H1 (cell line): Measurements from ENCODE around the gene MLN. TPM values are rescaled to one million over a fixed set of nuclear protein-coding genes. Genes with fewer than 3 reads are reported as not detected.
A peak's percentile ranks its signal among the peaks of the same experiment; 100 is the strongest.

Experiments
- CTCF ChIA-PET: fragments of 300-600 bp; sonication (Branson Sonifier 250); formaldehyde crosslinking; loops from one replicate; lab custom pipeline; 2021; ENCODE audit not compliant: partially characterized antibody; lab: Charles Lee
- POLR2A ChIA-PET: fragments of 300-600 bp; sonication (Branson Sonifier 250); formaldehyde crosslinking; loops from one replicate; lab custom pipeline; 2021; ENCODE audit warnings: inconsistent platforms; ENCODE audit not compliant: partially characterized antibody; lab: Charles Lee
- DNase-seq, 2 experiments: peaks; one replicate each; pipeline versions ENCODE4 v3.0.0 to v3.0.0-alpha.2; 2010 to 2022; ENCODE audit warnings: low spot score in 2 of 2, low read depth in 1 of 2, mixed read lengths in 1 of 2
- FAIRE-seq: peaks from 2 replicates; lab custom pipeline; 2011; peaks lifted over from hg19 to GRCh38; lab: Jason Lieb, UNC
- H2AFZ ChIP-seq: 2 replicates; pipeline ENCODE4 v1.8.1; 2012; ENCODE audit warnings: low read length, inconsistent platforms
- H2AK5ac ChIP-seq: 2 replicates; pipeline ENCODE4 v1.6.1; 2013; ENCODE audit warnings: low read depth, low read length
- H2BK120ac ChIP-seq: replicated peaks from 2 replicates; pipeline ENCODE3; 2013; ENCODE audit warnings: low read depth, low read length, inconsistent platforms
- H2BK12ac ChIP-seq: 2 replicates; pipeline ENCODE4 v1.6.1; 2013; ENCODE audit warnings: low read depth, low read length
- H2BK15ac ChIP-seq: 2 replicates; pipeline ENCODE4 v1.6.1; 2013; ENCODE audit warnings: low read length
- H2BK20ac ChIP-seq: 2 replicates; pipeline ENCODE4 v1.6.1; 2013; ENCODE audit warnings: low read length
- H2BK5ac ChIP-seq: 2 replicates; pipeline ENCODE4 v1.6.1; 2013; ENCODE audit warnings: low read depth, low read length
- H3K14ac ChIP-seq: 2 replicates; pipeline ENCODE4 v1.6.1; 2013; ENCODE audit warnings: inconsistent platforms; ENCODE audit not compliant: insufficient read length
- H3K18ac ChIP-seq: 2 replicates; pipeline ENCODE4 v1.6.1; 2013; ENCODE audit warnings: low read length; ENCODE audit errors: extremely low read depth
- H3K23ac ChIP-seq: 2 replicates; pipeline ENCODE4 v1.6.1; 2013; ENCODE audit warnings: inconsistent platforms; ENCODE audit not compliant: insufficient read length
- H3K23me2 ChIP-seq: 2 replicates; pipeline ENCODE4 v1.6.1; 2013; ENCODE audit warnings: low read depth, low read length
- H3K27ac ChIP-seq: 2 replicates; pipeline ENCODE4 v1.6.1; 2011; ENCODE audit warnings: low read depth, low read length, inconsistent platforms
- H3K27me3 ChIP-seq, 4 experiments: replicated peaks in 1 of 4; 1 replicate in 1 of 4; 2 replicates in 3 of 4; pipeline versions ENCODE4 v1.6.1 to v1.8.1; 2011 to 2013; ENCODE audit warnings: low read length in 3 of 4, mild to moderate bottlenecking in 3 of 4, inconsistent platforms in 2 of 4, mixed read lengths in 2 of 4, moderate library complexity in 1 of 4; ENCODE audit not compliant: control insufficient read depth in 3 of 4, insufficient read depth in 3 of 4; ENCODE audit errors: extremely low read depth in 1 of 4
- H3K36me3 ChIP-seq, 4 experiments: 2 replicates each; pipeline versions ENCODE4 v1.6.1 to v1.8.1; 2011 to 2013; ENCODE audit warnings: mild to moderate bottlenecking in 4 of 4, low read length in 3 of 4, moderate library complexity in 2 of 4, control low read depth in 1 of 4, inconsistent platforms in 1 of 4; ENCODE audit not compliant: insufficient read depth in 4 of 4, control insufficient read depth in 2 of 4
- H3K4ac ChIP-seq: replicated peaks from 2 replicates; pipeline ENCODE3; 2013; ENCODE audit warnings: low read length, low read depth, mixed read lengths, inconsistent platforms; ENCODE audit not compliant: insufficient read length
- H3K4me1 ChIP-seq, 4 experiments: replicated peaks in 1 of 4; 1 replicate in 1 of 4; 2 replicates in 3 of 4; pipeline versions ENCODE4 v1.6.1 to v1.8.1; 2011 to 2013; ENCODE audit warnings: low read length in 3 of 4, inconsistent platforms in 2 of 4, mixed read lengths in 1 of 4; ENCODE audit not compliant: insufficient read depth in 4 of 4, control insufficient read depth in 3 of 4
- H3K4me2 ChIP-seq, 2 experiments: 2 replicates each; pipeline versions ENCODE4 v1.6.1 to v1.8.1; 2011 to 2013; ENCODE audit warnings: low read depth in 2 of 2, low read length in 2 of 2, control low read depth in 1 of 2, inconsistent platforms in 1 of 2, mild to moderate bottlenecking in 1 of 2; ENCODE audit not compliant: insufficient read depth in 1 of 2
- H3K4me3 ChIP-seq, 4 experiments: fragments of 200-600, 300-600 bp in 1 of 4; sonication (generic), shearing (Covaris generic), sonication (Bioruptor Twin) in 1 of 4; 2 replicates each; pipeline versions ENCODE4 v1.5.1 to v1.8.1; 2011 to 2016; ENCODE audit warnings: low read length in 4 of 4, low read depth in 3 of 4, control low read depth in 2 of 4, inconsistent platforms in 2 of 4, mild to moderate bottlenecking in 2 of 4, mixed read lengths in 1 of 4, moderate library complexity in 1 of 4; ENCODE audit not compliant: insufficient read depth in 2 of 4; ENCODE audit errors: extremely low read depth in 1 of 4
- H3K56ac ChIP-seq: replicated peaks from 2 replicates; pipeline ENCODE3; 2013; ENCODE audit warnings: low read depth, mild to moderate bottlenecking, mixed read lengths, low read length, inconsistent platforms; ENCODE audit not compliant: insufficient read length
- H3K79me1 ChIP-seq: 2 replicates; pipeline ENCODE4 v1.6.1; 2013; ENCODE audit warnings: low read depth, low read length, control low read depth
- H3K79me2 ChIP-seq, 2 experiments: 2 replicates each; pipeline versions ENCODE4 v1.6.1 to v1.8.1; 2012 to 2013; ENCODE audit warnings: low read length in 2 of 2, mild to moderate bottlenecking in 2 of 2, inconsistent platforms in 1 of 2; ENCODE audit not compliant: insufficient read depth in 2 of 2, control insufficient read depth in 1 of 2
- H3K9ac ChIP-seq, 4 experiments: replicated peaks in 1 of 4; 1 replicate in 1 of 4; 2 replicates in 3 of 4; pipeline versions ENCODE4 v1.6.1 to v1.8.1; 2011 to 2013; ENCODE audit warnings: low read depth in 3 of 4, low read length in 3 of 4, control low read depth in 2 of 4, mild to moderate bottlenecking in 2 of 4, moderate library complexity in 2 of 4, inconsistent platforms in 1 of 4; ENCODE audit errors: extremely low read depth in 1 of 4
- H3K9me3 ChIP-seq, 2 experiments: 2 replicates each; pipeline versions ENCODE4 v1.6.1 to v1.8.1; 2012 to 2013; ENCODE audit warnings: mild to moderate bottlenecking in 2 of 2, moderate library complexity in 2 of 2, control low read depth in 1 of 2, inconsistent platforms in 1 of 2, low read depth in 1 of 2, low read length in 1 of 2, mixed read lengths in 1 of 2; ENCODE audit not compliant: insufficient read depth in 2 of 2
- H4K20me1 ChIP-seq, 2 experiments: replicated peaks in 1 of 2; 2 replicates each; pipeline versions ENCODE3 to v1.8.1; 2011 to 2013; ENCODE audit warnings: inconsistent platforms in 2 of 2, low read length in 2 of 2, mild to moderate bottlenecking in 1 of 2; ENCODE audit not compliant: insufficient read depth in 2 of 2, control insufficient read depth in 1 of 2
- H4K5ac ChIP-seq: 2 replicates; pipeline ENCODE4 v1.6.1; 2013; ENCODE audit warnings: low read length, low read depth, mixed read lengths, inconsistent platforms; ENCODE audit not compliant: insufficient read length
- H4K8ac ChIP-seq: 2 replicates; pipeline ENCODE4 v1.8.0; 2013; ENCODE audit warnings: mild to moderate bottlenecking, moderate library complexity, low read length, inconsistent platforms; ENCODE audit not compliant: insufficient read depth; ENCODE audit errors: extremely low read depth
- H4K91ac ChIP-seq: replicated peaks from 2 replicates; pipeline ENCODE3; 2013; ENCODE audit warnings: low read length, mixed read lengths, inconsistent platforms; ENCODE audit not compliant: insufficient read length
- BACH1 ChIP-seq: IDR thresholded peaks from 2 replicates; pipeline ENCODE4 v1.6.1; 2012; ENCODE audit warnings: low read length, improper control_type of control experiment
- BRCA1 ChIP-seq: IDR thresholded peaks from 2 replicates; pipeline ENCODE4 v1.6.1; 2012; ENCODE audit warnings: low read depth, low read length, improper control_type of control experiment
- JUND ChIP-seq: IDR thresholded peaks from 2 replicates; pipeline ENCODE4 v1.6.1; 2011; ENCODE audit warnings: mild to moderate bottlenecking, improper control_type of control experiment, low read length
- KDM5A ChIP-seq: fragments of 200-600 bp; IDR thresholded peaks from 2 replicates; pipeline ENCODE4 v1.7.1; 2012; ENCODE audit warnings: mild to moderate bottlenecking, low read length, inconsistent platforms, mixed read lengths
- NRF1 ChIP-seq: IDR thresholded peaks from 2 replicates; pipeline ENCODE4 v1.6.1; 2011; ENCODE audit warnings: mild to moderate bottlenecking, low read depth, low read length, improper control_type of control experiment
- RAD21 ChIP-seq, 2 experiments: IDR thresholded peaks in 1 of 2; conservative IDR thresholded peaks in 1 of 2; 2 replicates each; pipeline ENCODE4 v1.6.1; 2011; ENCODE audit warnings: low read depth in 2 of 2, low read length in 2 of 2, improper control_type of control experiment in 1 of 2, inconsistent platforms in 1 of 2, mild to moderate bottlenecking in 1 of 2, moderate library complexity in 1 of 2
- SUZ12 ChIP-seq: fragments of 200-600 bp; sonication (generic); IDR thresholded peaks from 2 replicates; pipeline ENCODE4 v1.6.1; 2012; ENCODE audit warnings: mild to moderate bottlenecking, inconsistent platforms, low read length, moderate library complexity, mixed read lengths
- WGBS, 2 experiments: shearing (Covaris generic) in 1 of 2; methylation state at CpG; one replicate each; pipeline versions ENCODE4 v1.1.6 to v1.1.7; 2013 to 2015; ENCODE audit warnings: low lambda C conversion rate in 2 of 2, mixed read lengths in 2 of 2, inconsistent platforms in 1 of 2, low coverage in 1 of 2, missing lambda C conversion rate in 1 of 2; ENCODE audit not compliant: insufficient replicate concordance in 2 of 2, insufficient coverage in 1 of 2, insufficient read length in 1 of 2; ENCODE audit errors: extremely low coverage in 1 of 2, missing lambda C conversion rate in 1 of 2; 5-methylcytosine and 5-hydroxymethylcytosine counted together
- polyA plus RNA-seq, 7 experiments: library from polyadenylated mRNA; depleted of rRNA in 3 of 7; stranded (reverse) in 5 of 7; unstranded in 2 of 7; fragments of >200 nt in 5 of 7; fragments of 200-250 nt in 2 of 7; gene quantifications; 1 replicate in 5 of 7; 2 replicates in 1 of 7; 4 replicates in 1 of 7; pipeline versions ENCODE4 v1.2.1 to v1.2.3, GENCODE V29; 2011 to 2013; ENCODE audit warnings: missing spikeins in 2 of 7, mixed read lengths in 2 of 7
- total RNA-seq: library from RNA; stranded (reverse); fragmentation: NEBNext Ultra II Directional; extraction: Animal tissue kit (Norgen Biotek cat#: 25700); gene quantifications from 2 replicates; pipeline ENCODE4 v1.2.1, GENCODE V29; 2021
- TF ChIP-seq, protein P1 (sequence below), 3 experiments: IDR thresholded peaks; 1 replicate in 2 of 3; 2 replicates in 1 of 3; pipeline versions ENCODE4 v1.5.1 to v1.6.1; 2011; ENCODE audit warnings: low read length in 3 of 3, mild to moderate bottlenecking in 3 of 3, inconsistent platforms in 2 of 3, low read depth in 1 of 3, moderate library complexity in 1 of 3; ENCODE audit not compliant: insufficient read depth in 1 of 3; ENCODE audit errors: control extremely low read depth in 1 of 3

Gene MLN
- total and polyA plus RNA-seq, 2 of the 8 experiments (the other 6 are each of a cell fraction or from before 2014, with no cell fraction given) = not detected

DNA sequence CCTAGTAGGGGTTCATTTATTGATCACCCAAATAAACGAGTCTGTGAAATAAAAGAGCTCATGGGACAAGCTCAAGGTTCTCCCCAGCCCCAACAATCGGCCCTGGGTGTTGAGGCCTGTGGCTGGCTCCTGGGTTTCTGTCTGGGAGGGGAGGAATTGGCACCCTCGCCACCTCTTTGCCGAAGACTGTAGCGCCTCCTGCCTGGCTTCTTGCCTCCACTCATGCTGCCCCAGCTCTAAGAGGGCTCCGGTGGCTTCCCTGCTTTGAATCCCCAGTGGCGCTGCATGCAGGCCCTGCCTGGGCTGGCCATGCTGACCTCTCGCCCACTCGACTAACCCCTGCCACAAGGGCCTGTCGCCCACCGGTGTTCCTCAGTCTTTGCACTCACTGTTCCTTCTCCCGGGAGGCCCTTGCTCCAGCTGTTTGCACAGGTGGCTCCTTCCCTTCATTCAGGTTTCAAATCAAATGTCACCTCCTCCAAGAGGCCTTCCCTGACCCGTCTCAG lies 5.4 kb downstream of the MLN start:
- Histone ChIP-seq H4K5ac (no peak overlapping the region), H4K91ac (peak overlapping the region; percentile 13), H3K27ac (no peak overlapping the region), H2BK5ac (peak overlapping the region; percentile 10; the same call in 1 of the 2 replicates), H3K9ac (no peak overlapping the region), H2BK12ac (peak overlapping the region; percentile 71), H3K23me2 (no peaks in the 10 kb centered on the region), H3K79me1 (no peaks in the 10 kb centered on the region), H2AFZ (no peak overlapping the region), H4K8ac (no peak overlapping the region), H3K14ac (no peak overlapping the region), H3K4ac (no peak overlapping the region), H3K9me3 (no peaks in the 10 kb centered on the region), H2BK120ac (no peak overlapping the region), H4K20me1 (no peaks in the 10 kb centered on the region), H3K36me3 (no peaks in the 10 kb centered on the region), H3K4me3 (no peak overlapping the region), H2BK15ac (peak overlapping the region; percentile 36), H3K56ac (no peak overlapping the region), H3K4me1 (peaks cover 2 to 23% (median 12%) of the 10 kb centered on the region in 4 experiments), H3K23ac (no peak overlapping the region), H3K4me2 (no peak overlapping the region), H3K27me3 (peaks cover 0 to 3% (median 1%) of the 10 kb centered on the region in 4 experiments; a peak in 2 of 7 replicates), H3K18ac (peak overlapping the region; percentile 44; the same call in 1 of the 2 replicates), H3K79me2 (no peaks in the 10 kb centered on the region), H2BK20ac (peak overlapping the region; percentile 95), H2AK5ac (peak overlapping the region; percentile 98)
- POLR2A ChIA-PET = interaction anchor here (0.7 to 1.0 kb wide), 4 partner anchors 14 to 87 kb away, joined by 3 to 4 read pairs (median 4); no protein-coding TSS in a partner anchor
- CTCF ChIA-PET = interaction anchor here (0.8 to 9.6 kb wide), 14 partner anchors 10 to 161 kb away, joined by 3 to 71 read pairs (median 4); no protein-coding TSS in a partner anchor
- FAIRE-seq = no peak
- DNase-seq = no peak
- WGBS, 2 experiments = 91% methylated on average over 13 of the region's 13 CpGs; no CpG with 5 or more reads in 1 of the 2 experiments
- TF ChIP-seq BACH1 (no peak), JUND (no peak), BRCA1 (no peak), RAD21 (IDR thresholded peaks at IDR 0.05 in 1 of 2, conservative IDR thresholded peaks at IDR 0.05 in 1 of 2; ENCODE audit: low read depth in 2 of 2, low read length in 2 of 2) (peak; percentile 47 to 60), NRF1 (no peak), KDM5A (no peak), SUZ12 (no peak)
- TF ChIP-seq, protein P1, sequence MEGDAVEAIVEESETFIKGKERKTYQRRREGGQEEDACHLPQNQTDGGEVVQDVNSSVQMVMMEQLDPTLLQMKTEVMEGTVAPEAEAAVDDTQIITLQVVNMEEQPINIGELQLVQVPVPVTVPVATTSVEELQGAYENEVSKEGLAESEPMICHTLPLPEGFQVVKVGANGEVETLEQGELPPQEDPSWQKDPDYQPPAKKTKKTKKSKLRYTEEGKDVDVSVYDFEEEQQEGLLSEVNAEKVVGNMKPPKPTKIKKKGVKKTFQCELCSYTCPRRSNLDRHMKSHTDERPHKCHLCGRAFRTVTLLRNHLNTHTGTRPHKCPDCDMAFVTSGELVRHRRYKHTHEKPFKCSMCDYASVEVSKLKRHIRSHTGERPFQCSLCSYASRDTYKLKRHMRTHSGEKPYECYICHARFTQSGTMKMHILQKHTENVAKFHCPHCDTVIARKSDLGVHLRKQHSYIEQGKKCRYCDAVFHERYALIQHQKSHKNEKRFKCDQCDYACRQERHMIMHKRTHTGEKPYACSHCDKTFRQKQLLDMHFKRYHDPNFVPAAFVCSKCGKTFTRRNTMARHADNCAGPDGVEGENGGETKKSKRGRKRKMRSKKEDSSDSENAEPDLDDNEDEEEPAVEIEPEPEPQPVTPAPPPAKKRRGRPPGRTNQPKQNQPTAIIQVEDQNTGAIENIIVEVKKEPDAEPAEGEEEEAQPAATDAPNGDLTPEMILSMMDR (IDR thresholded peaks at IDR 0.05; ENCODE audit: control extremely low read depth in 1 of 3, insufficient read depth in 1 of 3, low read depth in 1 of 3, low read length in 3 of 3) = peak in 2 of 3 experiments; percentile 33 to 40; a peak in 2 of 4 replicates
